Natural killer cell (primary cell): ENCODE measurements around the gene EIF2AK2. TPM values are rescaled to one million over a fixed set of nuclear protein-coding genes. Genes with fewer than 3 reads are reported as not detected.

Experiments used
- ATAC-seq, 3 donors: fragments of 150-1000 bp in 2 of 3; fragments of 200-7000 bp in 1 of 3; cut with Tn5 transposase; 1 replicate in 1 of 3; 2 replicates in 2 of 3; pipeline ENCODE4 v1.10.0; 2021; ENCODE audit warnings: mild to moderate bottlenecking in 2 of 3, moderate library complexity in 2 of 3
- DNase-seq, 2 donors: peaks; one replicate each; pipeline versions ENCODE4 v3.0.0 to v3.0.0-alpha.2; 2013 to 2021; ENCODE audit warnings: mixed read lengths in 1 of 2
- H3K27ac ChIP-seq: one replicate; pipeline ENCODE4 v1.5.1; 2013; ENCODE audit warnings: mild to moderate bottlenecking, low read length
- H3K27me3 ChIP-seq: one replicate; pipeline ENCODE4 v1.6.1; 2013; ENCODE audit warnings: low read length; ENCODE audit not compliant: control insufficient read depth, insufficient read depth
- H3K36me3 ChIP-seq: one replicate; pipeline ENCODE4 v1.6.1; 2013; ENCODE audit warnings: low read length; ENCODE audit not compliant: control insufficient read depth, insufficient read depth
- H3K4me1 ChIP-seq: one replicate; pipeline ENCODE4 v1.6.1; 2013; ENCODE audit warnings: low read length; ENCODE audit not compliant: control insufficient read depth, insufficient read depth
- H3K4me3 ChIP-seq: one replicate; pipeline ENCODE4 v1.5.1; 2013; ENCODE audit warnings: low read length
- H3K9me3 ChIP-seq: one replicate; pipeline ENCODE4 v1.6.1; 2013; ENCODE audit warnings: low read length; ENCODE audit not compliant: control insufficient read depth, insufficient read depth
- H3K27ac Mint-ChIP-seq, 2 donors: one replicate each; pipeline ENCODE4 v1.8.0; 2022; ENCODE audit warnings: mild to moderate bottlenecking in 2 of 2, mixed read lengths in 2 of 2, moderate library complexity in 1 of 2
- H3K27me3 Mint-ChIP-seq, 2 donors: one replicate each; pipeline ENCODE4 v1.8.0; 2022; ENCODE audit warnings: low read depth in 2 of 2, mixed read lengths in 2 of 2
- H3K36me3 Mint-ChIP-seq: one replicate; pipeline ENCODE4 v1.8.0; 2022; ENCODE audit warnings: mixed read lengths
- H3K4me1 Mint-ChIP-seq, 2 donors: one replicate each; pipeline ENCODE4 v1.8.0; 2022; ENCODE audit warnings: mixed read lengths in 2 of 2
- H3K4me3 Mint-ChIP-seq: one replicate; pipeline ENCODE4 v1.8.0; 2022; ENCODE audit warnings: mild to moderate bottlenecking, moderate library complexity, mixed read lengths
- H3K9me3 Mint-ChIP-seq, 2 donors: one replicate each; pipeline ENCODE4 v1.8.0; 2022; ENCODE audit warnings: mixed read lengths in 2 of 2
- WGBS: methylation state at CpG from one replicate; pipeline ENCODE4 v1.1.7; 2013; ENCODE audit warnings: missing lambda C conversion rate; ENCODE audit not compliant: insufficient coverage; 5-methylcytosine and 5-hydroxymethylcytosine counted together
- intact Hi-C: fragments of 100-400 bp; cut with micrococcal nuclease; formaldehyde crosslinking; loops from one replicate; pipeline ENCODE4 v1.14.2; 2022
- total RNA-seq, 4 donors: library from RNA; stranded (reverse); fragments of 120-200 nt in 1 of 4; gene quantifications; one replicate each; pipeline versions ENCODE4 v1.2.3 to v1.2.4, GENCODE V29; 2013 to 2022
- TF ChIP-seq, protein P1 (sequence below): fragments of 200-600 bp; IDR thresholded peaks from one replicate; pipeline ENCODE4 v1.8.0; 2022; ENCODE audit warnings: antibody characterized with exemption

The EIF2AK2 gene
- total RNA-seq, 3 donors from 2014 or later (not counting 1 experiment from before 2014, with no cell fraction given) = 29.9 to 47.3 (median 43.9) TPM

DNA sequence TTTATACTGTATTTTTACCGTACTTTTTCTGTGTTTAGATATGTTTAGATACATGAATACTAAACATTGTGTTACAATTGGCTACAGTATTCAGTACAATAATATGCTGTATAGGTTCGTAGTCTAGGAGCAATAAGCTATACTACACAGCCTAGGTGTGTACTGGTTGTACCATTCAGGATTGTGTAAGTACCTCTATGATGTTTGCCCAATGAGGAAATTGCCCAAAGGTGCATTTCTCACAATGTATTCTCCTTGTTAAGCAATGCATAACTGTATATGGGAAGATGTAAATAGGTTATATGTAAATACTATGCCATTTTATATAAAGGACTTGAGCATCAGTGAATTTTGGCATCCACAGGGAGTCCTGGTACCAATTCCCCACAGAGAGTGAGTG is 10.7 kb downstream of the EIF2AK2 start:
- H3K9me3 Mint-ChIP-seq = no peaks in the 10 kb centered on the region
- Histone ChIP-seq H3K4me1 (no peaks in the 10 kb centered on the region), H3K4me3 (no peak overlapping the region), H3K36me3 (peaks cover 44% of the 10 kb centered on the region), H3K27ac (no peak overlapping the region), H3K27me3 (no peaks in the 10 kb centered on the region), H3K9me3 (no peaks in the 10 kb centered on the region)
- ATAC-seq (no peak), DNase-seq (no peak)
- H3K27ac Mint-ChIP-seq = no peak overlapping the region
- H3K36me3 Mint-ChIP-seq = peaks cover 14% of the 10 kb centered on the region
- peaks cover 13 to 27% of the 10 kb centered on the region in 2 donors for H3K4me1 Mint-ChIP-seq
- WGBS = 100% methylated on average over 1 of the region's 2 CpGs
- intact Hi-C loops = no loop called here
- H3K27me3 Mint-ChIP-seq = no peaks in the 10 kb centered on the region
- TF ChIP-seq, protein P1, sequence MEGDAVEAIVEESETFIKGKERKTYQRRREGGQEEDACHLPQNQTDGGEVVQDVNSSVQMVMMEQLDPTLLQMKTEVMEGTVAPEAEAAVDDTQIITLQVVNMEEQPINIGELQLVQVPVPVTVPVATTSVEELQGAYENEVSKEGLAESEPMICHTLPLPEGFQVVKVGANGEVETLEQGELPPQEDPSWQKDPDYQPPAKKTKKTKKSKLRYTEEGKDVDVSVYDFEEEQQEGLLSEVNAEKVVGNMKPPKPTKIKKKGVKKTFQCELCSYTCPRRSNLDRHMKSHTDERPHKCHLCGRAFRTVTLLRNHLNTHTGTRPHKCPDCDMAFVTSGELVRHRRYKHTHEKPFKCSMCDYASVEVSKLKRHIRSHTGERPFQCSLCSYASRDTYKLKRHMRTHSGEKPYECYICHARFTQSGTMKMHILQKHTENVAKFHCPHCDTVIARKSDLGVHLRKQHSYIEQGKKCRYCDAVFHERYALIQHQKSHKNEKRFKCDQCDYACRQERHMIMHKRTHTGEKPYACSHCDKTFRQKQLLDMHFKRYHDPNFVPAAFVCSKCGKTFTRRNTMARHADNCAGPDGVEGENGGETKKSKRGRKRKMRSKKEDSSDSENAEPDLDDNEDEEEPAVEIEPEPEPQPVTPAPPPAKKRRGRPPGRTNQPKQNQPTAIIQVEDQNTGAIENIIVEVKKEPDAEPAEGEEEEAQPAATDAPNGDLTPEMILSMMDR = no peak
- H3K4me3 Mint-ChIP-seq = no peak overlapping the region

DNA sequence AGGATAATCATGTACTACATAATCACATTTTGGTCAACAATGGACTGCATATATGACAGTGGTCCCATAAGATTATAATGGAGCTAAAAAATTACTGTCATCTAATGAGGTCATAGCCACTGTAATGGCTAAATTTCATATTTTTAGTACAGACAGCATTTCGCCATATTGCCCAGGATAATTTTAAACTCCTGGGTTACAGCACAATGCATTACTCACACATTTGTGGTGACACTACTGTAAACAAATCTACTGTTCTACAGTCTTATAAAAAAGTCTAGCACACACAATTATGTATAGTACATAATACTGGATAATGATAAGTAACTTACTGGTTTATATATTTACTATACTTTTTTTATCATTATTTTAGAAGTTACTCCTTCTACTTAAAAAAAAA is 12.8 kb downstream of the EIF2AK2 start:
- H3K27ac ChIP-seq = no peak overlapping the region
- Mint-ChIP-seq H3K4me1 (peaks cover 5 to 13% of the 10 kb centered on the region in 2 donors), H3K27ac (no peak overlapping the region), H3K27me3 (no peaks in the 10 kb centered on the region), H3K9me3 (no peaks in the 10 kb centered on the region), H3K36me3 (peaks cover 14% of the 10 kb centered on the region), H3K4me3 (no peak overlapping the region)
- intact Hi-C loops = no loop called here
- H3K27me3 ChIP-seq = no peaks in the 10 kb centered on the region
- ATAC-seq (no peak), DNase-seq (no peak)
- TF ChIP-seq, protein P1 = no peak
- H3K4me1 ChIP-seq = no peaks in the 10 kb centered on the region
- H3K9me3 ChIP-seq = no peaks in the 10 kb centered on the region
- H3K4me3 ChIP-seq = no peak overlapping the region
- 92% methylated on average over 1 of the region's 1 CpG for WGBS
- peaks cover 61% of the 10 kb centered on the region for H3K36me3 ChIP-seq

DNA sequence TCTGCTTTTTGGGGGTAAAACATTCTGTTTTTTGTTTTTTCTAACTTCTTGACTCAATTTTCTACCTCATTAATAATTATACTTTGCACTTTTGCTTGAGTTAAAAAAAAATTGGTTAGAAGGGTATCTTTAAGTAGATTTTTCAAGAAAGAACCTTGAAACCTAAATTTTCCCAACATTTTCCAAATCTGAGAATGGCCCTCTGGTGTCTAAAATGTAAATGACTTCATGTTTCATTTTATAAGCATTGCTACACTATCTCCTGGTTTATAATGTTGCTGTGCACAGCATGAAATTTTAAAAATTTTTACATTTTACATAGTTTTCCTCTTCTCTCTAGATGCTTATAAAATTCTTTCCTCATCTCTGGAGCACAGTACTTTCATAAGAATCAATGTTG is 14.2 kb downstream of the EIF2AK2 start:
- Histone ChIP-seq H3K27ac (no peak overlapping the region), H3K36me3 (peaks cover 61% of the 10 kb centered on the region), H3K9me3 (no peaks in the 10 kb centered on the region), H3K4me3 (no peak overlapping the region), H3K4me1 (no peaks in the 10 kb centered on the region), H3K27me3 (no peaks in the 10 kb centered on the region)
- DNase-seq = no peak
- ATAC-seq = no peak
- no peaks in the 10 kb centered on the region for H3K27me3 Mint-ChIP-seq
- peak overlapping the region in 1 of 2 donors; percentile 46 for H3K27ac Mint-ChIP-seq
- intact Hi-C loops = no loop called here
- H3K4me3 Mint-ChIP-seq = no peak overlapping the region
- peaks cover 14% of the 10 kb centered on the region for H3K36me3 Mint-ChIP-seq
- TF ChIP-seq, protein P1 = no peak
- H3K9me3 Mint-ChIP-seq = no peaks in the 10 kb centered on the region
- peaks cover 0 to 5% of the 10 kb centered on the region in 2 donors for H3K4me1 Mint-ChIP-seq

DNA sequence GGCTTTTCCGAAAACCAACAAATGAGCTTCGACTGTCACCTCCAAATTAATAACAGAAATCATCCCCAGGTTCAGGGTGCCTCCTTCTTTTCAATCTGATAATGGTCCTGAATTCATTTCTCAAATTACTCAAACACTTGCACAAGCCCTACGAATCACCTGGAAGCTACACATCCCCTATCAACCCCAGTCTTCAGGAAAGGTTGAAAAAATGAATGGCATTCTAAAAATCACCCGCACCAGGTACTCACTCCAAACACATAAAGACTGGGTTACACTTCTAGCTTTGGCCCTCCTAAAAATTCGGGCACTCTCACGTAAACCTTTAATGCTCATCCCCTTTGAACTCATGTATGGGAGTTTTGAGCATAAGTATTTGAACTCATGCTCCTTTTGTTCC is 23.9 kb downstream of the EIF2AK2 start:
- Mint-ChIP-seq H3K27ac (no peak overlapping the region), H3K9me3 (no peaks in the 10 kb centered on the region), H3K27me3 (no peaks in the 10 kb centered on the region), H3K4me1 (peaks cover 0 to 17% of the 10 kb centered on the region in 2 donors), H3K4me3 (no peak overlapping the region), H3K36me3 (peaks cover 28% of the 10 kb centered on the region)
- Histone ChIP-seq H3K9me3 (no peaks in the 10 kb centered on the region), H3K27ac (no peak overlapping the region), H3K4me3 (no peak overlapping the region), H3K27me3 (no peaks in the 10 kb centered on the region), H3K4me1 (no peaks in the 10 kb centered on the region), H3K36me3 (peaks cover 65% of the 10 kb centered on the region)
- ATAC-seq = no peak
- TF ChIP-seq, protein P1 = no peak
- intact Hi-C loops = no loop called here
- over 99% methylated on average over 5 of the region's 6 CpGs for WGBS
- DNase-seq = no peak
